ENCODE results near the gene GDI1.

GRCh38 chrX:154457491-154458115, 20.6 kb downstream of the GDI1 start:
- TF ChIP-seq CTCF (IDR thresholded peaks at IDR 0.05): no peak
- no peak for TF ChIP-seq POLR2A (IDR thresholded peaks at IDR 0.05)
- TF ChIP-seq EP300 (IDR thresholded peaks at IDR 0.05): no peak
